Measurements from ENCODE around the gene ARID2.

GRCh38 chr12:45697371-45697770 lies 32.1 kb upstream of the ARID2 start:
- TF ChIP-seq CTCF (IDR thresholded peaks at IDR 0.05) (no peak), POLR2AphosphoS5 (IDR thresholded peaks at IDR 0.05) (no peak)
